Bronchial smooth muscle cell (primary cell): Measurements from ENCODE around the gene SLC9A4. TPM values are rescaled to one million over a fixed set of nuclear protein-coding genes. Genes with fewer than 3 reads are reported as not detected.

Source experiments
- total RNA-seq: library from RNA; depleted of rRNA; stranded (reverse); fragments of >200 nt; gene quantifications from 2 replicates; pipeline ENCODE4 v1.2.1, GENCODE V29; 2014

The SLC9A4 gene, protein sequence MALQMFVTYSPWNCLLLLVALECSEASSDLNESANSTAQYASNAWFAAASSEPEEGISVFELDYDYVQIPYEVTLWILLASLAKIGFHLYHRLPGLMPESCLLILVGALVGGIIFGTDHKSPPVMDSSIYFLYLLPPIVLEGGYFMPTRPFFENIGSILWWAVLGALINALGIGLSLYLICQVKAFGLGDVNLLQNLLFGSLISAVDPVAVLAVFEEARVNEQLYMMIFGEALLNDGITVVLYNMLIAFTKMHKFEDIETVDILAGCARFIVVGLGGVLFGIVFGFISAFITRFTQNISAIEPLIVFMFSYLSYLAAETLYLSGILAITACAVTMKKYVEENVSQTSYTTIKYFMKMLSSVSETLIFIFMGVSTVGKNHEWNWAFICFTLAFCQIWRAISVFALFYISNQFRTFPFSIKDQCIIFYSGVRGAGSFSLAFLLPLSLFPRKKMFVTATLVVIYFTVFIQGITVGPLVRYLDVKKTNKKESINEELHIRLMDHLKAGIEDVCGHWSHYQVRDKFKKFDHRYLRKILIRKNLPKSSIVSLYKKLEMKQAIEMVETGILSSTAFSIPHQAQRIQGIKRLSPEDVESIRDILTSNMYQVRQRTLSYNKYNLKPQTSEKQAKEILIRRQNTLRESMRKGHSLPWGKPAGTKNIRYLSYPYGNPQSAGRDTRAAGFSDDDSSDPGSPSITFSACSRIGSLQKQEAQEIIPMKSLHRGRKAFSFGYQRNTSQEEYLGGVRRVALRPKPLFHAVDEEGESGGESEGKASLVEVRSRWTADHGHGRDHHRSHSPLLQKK
- not detected in 2 replicates for total RNA-seq

DNA sequence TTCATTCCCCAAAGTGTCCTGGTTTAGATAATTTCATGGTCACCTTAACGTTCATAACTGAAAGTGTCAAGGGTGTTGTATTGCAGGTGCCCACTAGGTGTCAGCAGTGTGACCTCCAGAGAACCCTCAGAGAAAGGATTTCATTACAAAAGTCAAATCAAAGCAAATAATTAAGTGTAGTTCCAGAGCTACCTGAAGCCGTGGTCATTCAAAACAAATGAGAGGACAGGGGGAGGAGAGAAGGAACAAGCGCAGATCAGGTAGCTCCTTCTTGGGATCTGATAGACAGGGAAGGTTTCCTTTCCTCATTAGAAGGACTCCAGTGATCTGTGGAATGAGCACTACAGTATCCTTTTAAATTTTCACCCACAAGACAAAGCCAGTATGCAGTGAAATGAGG, at the start of gene SLC9A4:
SLC9A4 (plus strand) TSS at position 207 of the 400 bp plus-strand sequence. CDS start 534 bp downstream, outside the sequence.

Other genes with a start within 250 kb of the SLC9A4 start
- gene IL1RL1, start 161.7 kb upstream of the SLC9A4 start, total RNA-seq = 0.17 and 0.32 TPM in 2 replicates
- gene IL18R1, start 117.4 kb upstream of the SLC9A4 start, total RNA-seq = 1.0 and 1.3 TPM in 2 replicates
- not detected in 2 replicates for gene IL18RAP, start 50.1 kb upstream of the SLC9A4 start, total RNA-seq
- gene SLC9A2, start 146.3 kb downstream of the SLC9A4 start, total RNA-seq = under 0.01 TPM in 1 of 2 replicates, not detected in the other